HG03196 (cell line): ENCODE measurements around the gene ACSF2.
"Not testable (repeated sequence)": the region's sequence is repeated elsewhere in the genome, so short reads cannot be mapped to it uniquely, and the experiment has no call there.

Experiments used
- ATAC-seq: cut with Tn5 transposase; IDR thresholded peaks from one replicate; pipeline ENCODE4 v1.9.1; 2021; ENCODE audit not compliant: unreplicated experiment

The ACSF2 gene

DNA sequence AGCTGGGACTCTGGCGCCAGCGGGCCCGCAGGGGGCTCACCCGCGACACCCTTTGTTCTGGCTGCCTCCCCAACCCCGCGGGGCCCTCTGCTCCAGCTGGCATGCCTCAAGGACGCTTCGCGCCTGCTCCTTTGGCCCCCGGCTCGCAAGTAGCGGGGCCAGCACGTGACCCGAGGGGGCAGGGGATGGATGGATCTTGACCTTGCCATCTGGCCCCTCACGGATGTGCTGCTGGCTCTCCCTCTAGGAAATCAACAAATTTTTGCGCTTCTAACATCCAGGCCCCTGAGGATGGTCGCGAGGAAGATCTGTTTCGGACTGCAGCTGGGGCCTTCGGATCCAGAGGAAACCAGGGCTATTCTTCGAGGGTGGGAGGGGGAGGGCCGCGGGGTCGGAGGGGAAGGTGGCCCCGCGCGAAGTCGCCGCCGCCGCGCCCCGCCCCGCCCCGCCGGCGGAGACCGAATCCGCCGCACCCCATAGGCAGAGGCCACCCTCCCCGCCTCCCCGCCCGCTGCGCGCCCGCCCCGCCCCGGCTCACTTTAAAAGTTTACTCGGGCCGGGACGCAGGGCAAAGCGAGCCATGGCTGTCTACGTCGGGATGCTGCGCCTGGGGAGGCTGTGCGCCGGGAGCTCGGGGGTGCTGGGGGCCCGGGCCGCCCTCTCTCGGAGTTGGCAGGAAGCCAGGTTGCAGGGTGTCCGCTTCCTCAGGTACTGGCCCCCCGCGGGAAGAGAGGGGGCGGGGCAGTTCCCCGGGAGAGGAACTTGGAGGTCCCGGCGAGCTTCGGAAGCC lies at the start of gene ACSF2:
ACSF2 (plus strand) TSS at position 537 of the 790 bp plus-strand sequence; CDS start at position 581, 44 bp downstream.
- ATAC-seq = no peak

DNA sequence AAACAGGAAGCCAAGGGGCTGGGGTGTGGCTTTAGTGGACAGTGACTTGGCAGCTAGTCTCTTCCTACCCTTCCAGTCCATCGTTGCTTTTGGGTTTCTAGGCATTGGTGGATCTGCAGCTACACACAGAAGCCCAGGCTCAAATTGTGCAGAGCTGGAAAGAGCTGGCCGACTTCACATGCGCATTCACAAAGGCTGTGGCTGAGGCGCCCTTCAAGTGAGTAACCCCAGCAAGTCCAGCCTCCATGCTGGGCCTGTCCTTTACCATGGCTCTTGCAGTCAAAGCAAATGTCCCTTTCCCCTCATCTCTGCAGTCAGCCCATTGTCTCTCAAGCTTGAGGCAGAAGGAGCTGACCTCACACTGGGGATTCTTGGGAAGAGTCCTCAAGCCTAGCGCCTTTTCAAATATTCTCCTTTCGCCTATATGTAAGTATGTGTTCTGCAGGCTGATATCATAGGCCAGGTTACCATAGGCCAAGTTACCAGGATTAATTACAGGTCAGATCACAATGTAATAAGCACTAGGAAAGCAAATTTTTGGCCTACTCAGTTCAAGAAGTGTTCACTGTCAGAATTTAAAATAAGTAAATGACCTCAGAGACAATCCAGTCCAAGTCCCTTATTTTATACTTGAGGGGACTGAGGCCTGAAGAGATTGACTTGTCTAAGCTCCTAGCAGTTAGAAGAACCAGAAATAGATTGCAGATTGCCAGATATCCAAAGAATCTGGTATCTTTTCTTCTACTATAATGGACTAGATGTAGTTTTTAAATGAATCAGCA lies 46.5 kb upstream of the ACSF2 start:
- no peak for ATAC-seq

DNA sequence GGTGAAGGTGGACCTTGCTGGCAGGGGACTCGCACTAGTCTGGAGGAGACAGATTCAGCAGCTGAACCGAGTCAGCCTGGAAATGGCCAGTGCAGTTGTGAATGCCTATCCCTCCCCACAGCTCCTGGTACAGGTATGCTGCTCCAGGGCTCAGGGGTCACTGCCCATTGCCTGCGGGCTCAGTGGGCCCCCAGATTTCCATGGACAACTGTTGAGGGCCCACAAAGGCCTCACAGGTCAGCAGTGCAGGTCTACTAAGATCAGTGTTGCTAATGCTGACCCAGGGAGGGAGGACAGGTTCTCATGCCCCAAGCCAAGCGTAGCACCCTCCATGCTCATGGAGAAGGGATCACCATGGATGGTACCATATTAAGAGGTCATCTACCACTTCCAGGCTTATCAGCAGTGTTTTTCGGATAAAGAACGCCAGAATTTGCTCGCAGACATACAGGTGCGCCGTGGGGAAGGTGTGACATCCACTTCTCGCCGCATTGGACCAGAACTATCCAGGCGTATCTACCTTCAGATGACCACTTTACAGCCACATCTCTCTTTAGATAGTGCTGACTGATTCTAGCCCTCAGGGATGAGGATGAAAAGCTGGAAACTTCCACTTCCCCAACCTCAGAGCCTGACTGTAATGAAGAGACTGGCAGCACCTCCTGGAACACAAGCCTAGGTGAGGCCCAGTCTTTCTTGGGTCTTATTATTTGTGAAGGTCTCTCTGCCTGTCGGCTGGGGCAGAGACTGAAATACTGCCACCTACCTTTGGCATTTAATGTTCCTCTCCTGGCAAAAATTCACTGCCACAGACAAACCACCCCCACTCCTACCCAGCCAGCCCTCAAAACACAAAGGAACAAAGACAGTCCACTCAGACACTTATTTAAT lies 45.4 kb upstream of the ACSF2 start:
- no peak for ATAC-seq

- no peak for ATAC-seq
Observed at GRCh38 chr17:50381260-50381815, 44.7 kb upstream of the ACSF2 start.

GRCh38 chr17:50381920-50382319 lies 44.1 kb upstream of the ACSF2 start:
- no peak for ATAC-seq

DNA sequence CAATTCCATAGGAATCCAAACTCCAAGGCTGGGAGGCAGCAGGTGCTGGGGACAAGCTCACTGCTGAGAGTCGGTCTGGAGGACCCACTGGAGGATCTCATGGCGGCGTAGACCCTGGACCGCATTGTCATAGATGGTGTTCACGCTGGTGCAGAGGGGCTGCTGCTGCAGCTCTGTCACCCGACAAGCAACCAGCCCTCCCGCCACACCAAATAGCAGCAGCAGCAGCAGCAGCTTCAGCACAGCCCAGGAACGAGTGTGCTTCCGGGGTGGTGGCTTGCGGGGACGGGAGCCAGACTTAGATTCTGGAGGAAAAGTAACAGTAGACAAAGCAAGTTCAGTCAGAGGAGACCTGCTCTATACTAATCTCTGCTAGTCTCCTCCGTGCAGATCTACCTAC lies 43.1 kb upstream of the ACSF2 start:
- no peak for ATAC-seq

GRCh38 chr17:50386510-50386909 lies 39.5 kb upstream of the ACSF2 start:
- no peak for ATAC-seq

DNA sequence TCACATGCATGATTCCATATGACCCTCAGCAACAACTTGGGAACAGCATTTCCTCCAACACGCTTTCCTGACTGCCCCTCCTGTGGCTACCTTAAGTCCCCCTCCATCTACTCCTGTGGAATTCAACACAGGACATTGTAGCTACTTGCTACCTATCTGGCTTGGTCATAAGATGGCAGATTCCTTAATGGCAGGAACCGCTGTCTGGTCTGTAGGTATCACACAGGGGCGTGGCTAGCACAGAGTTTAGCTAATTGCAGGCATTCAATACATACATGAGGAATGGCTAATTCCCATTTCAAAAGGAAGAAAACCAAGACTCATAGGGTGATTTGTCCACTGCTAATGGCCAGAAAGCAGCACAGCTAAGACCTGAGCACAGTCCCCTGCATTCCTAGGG lies 37.3 kb upstream of the ACSF2 start:
- no peak for ATAC-seq

DNA sequence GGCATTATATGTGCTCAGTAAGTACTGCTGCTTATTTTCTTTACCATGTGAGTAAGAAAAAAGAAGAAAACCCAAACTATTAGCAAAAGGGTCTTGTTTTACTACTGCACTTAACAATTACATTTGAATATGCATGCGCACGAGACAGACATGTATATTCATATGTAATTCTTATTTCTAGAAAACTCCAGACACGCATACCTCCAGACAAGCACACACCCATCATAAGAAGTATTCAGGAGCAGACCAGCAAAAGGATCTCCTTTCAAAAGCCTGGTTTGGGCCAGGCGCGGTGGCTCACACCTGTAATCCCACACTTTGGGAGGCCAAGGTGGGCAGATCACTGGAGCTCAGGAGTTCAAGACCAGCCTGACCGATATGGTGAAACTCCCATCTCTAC lies 36.5 kb upstream of the ACSF2 start:
- no peak for ATAC-seq

GRCh38 chr17:50392621-50393020 lies 33.4 kb upstream of the ACSF2 start:
- ATAC-seq = no peak

- ATAC-seq = no peak
Observed at GRCh38 chr17:50393700-50394099, 32.3 kb upstream of the ACSF2 start.

DNA sequence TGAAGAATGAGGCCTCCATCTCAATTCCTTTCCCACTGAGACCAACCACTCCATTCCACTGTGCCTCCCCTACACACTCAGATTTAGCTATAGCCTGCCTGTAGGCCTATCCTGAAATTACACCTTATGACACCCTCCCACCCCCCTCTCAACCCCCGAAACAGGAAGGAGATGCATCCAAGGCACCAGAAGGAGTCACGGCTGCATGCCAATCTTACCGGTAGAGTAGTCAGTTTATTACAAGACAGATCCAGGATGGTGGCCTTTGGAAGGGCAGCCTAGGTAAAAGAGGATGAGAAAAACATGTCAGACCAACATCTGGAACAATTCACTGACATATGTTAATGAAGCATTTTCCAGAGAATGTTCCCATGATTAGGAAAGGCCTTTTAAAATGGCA lies 31.3 kb upstream of the ACSF2 start:
- ATAC-seq = no peak

DNA sequence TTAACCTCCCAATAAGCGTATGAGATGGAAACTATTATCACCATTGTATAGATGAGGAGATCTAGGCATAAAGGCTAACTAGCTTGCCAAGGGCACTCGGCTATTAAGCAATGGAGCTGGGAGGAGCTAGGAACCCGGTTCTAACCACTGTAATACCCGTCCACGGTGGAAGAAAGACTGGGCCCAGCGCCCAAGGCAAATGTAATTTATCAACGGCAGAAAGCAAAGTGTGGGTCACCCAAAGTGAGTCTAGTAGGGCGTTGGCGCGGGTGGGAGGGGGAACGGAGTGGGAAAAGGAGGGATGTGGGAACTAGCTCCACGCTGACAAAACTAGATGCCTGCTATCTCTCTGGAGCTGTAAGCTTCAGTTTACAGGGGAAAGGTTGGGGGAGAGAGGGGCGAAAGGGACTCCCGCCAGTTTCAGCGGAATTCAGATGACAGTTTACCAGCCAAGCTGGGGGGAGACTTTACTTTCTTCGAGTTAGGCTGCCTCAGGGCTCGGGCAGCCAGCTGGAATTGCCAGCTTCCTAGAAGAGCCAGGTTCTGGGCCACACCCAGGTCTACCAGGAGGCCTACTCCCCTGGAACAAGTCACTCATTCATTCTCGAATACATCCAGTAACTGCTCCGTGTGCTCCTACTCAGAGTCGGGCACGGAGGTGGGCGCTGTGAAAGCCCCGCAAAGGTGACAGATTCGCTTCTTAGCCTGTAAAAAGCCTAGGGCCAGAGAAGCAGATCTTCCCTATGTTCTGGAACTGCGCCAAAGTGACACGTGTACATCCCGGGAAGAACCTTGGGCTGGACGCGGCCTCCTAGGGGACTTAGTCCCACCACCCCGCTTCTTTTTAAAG lies 29.5 kb upstream of the ACSF2 start:
- ATAC-seq = no peak

DNA sequence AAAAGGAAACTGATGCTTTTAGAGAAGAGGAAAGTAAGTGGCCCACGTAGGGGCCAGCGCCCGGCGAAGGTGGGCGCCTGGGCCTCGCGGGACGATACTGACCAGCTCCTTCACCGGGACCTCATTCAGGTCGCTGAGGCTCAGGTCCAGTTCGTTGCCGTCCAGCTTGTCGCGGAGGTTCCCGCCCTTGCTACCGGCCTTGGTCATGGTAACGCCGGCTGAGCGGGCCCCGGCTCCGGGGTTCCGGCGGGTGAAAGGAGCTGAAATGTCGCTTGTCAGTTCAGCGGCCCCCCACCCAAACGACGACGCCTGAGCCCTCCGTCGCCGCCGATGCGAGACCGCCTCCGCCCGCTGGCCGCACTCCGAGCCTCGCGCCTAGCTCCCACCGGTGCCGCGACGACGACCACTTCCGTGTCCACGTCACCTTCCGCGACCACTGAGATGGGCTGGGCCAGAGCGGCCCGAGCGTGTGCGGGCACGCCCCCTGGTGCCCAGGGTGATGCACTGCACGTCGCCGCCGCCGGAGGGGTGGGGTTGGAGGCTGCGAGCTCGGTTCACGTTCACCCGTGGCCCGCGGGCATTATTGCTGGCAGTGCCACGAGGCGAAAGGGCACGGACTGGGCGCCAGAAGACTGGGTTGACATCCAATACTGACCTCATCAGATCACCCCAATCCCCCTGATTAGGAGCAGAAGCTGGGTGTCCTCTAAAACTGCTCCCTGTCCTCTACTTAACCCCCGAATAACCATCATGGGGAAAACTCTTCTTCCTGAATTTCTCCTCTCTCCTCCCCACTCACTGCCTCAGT lies 28.7 kb upstream of the ACSF2 start, which contains the start of gene LRRC59:
LRRC59 (minus strand) TSS at position 413 of the 808 bp plus-strand sequence; CDS start at position 207, 206 bp downstream.
- ATAC-seq = peak; percentile 98

GRCh38 chr17:50397919-50398285 lies 28.1 kb upstream of the ACSF2 start:
- no peak for ATAC-seq

DNA sequence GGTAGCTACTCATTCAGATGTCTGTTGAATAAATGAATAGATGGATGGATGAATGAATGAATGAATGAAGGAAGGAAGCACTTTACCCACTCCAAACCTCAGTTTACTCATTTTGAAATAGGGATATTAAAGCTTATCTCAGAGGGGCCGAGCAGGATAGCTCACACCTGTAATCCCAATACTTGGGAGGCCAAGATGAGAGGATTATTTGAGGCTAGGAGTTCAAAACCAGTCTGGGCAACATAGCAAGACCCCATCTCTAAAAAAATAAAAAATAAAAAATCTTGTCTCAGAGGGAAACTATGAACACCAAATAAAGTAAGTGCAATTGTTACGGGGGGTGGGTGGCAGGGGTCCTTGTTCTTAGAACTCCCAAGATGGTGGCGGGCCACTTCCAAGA lies 27.3 kb upstream of the ACSF2 start:
- not testable (repeated sequence) for ATAC-seq

GRCh38 chr17:50399591-50399990 lies 26.4 kb upstream of the ACSF2 start:
- not testable (repeated sequence) for ATAC-seq

DNA sequence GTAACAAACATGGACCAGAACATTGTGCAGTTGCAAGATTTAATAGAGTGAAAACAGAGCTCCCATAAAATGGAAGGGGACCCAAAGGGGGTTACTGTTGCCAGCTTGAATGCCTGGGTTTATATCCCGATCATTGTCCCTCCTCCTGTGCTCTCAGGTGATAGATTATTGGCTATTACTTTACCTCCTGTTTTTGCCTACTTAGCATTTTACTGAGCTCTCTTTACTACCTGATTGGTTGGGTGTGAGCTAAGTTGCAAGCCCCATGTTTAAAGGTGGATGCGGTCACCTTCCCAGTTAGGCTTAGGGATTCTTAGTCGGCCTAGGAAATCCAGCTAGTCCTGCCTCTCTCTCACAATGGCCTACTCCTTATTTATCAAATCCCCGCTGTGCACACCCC lies 20.7 kb upstream of the ACSF2 start:
- ATAC-seq = not testable (repeated sequence)

DNA sequence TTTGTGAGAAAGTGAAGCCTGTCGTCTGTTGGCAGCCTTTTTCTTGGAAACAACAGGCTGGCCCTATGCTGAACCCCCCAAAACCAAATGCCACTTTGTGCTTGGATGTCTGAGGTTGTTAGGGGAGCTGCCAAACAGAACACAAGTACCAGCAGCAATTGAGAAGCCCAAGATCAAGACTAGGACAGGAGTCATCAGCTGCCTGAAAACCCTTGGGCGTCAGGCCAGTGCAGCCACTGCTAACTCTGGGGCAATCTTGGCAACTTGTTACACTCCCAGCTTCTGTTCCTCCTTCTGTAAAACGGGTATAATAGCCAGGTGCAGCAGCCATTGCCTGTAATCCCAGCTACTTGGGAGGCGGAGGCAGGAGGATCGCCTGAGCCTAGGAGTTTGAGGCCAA lies 19.4 kb upstream of the ACSF2 start:
- ATAC-seq = no peak
